GM12874 (cell line): Measurements from ENCODE around the gene RASSF7.

Source experiments
- CTCF ChIP-seq: IDR thresholded peaks from 2 replicates; pipeline ENCODE4 v1.5.1; 2011; ENCODE audit warnings: low read depth, mild to moderate bottlenecking, control low read depth, low read length, moderate library complexity; ENCODE audit not compliant: insufficient read depth

Gene RASSF7

GRCh38 chr11:590997-591396 is 30.2 kb downstream of the RASSF7 start:
- TF ChIP-seq CTCF: no peak

- TF ChIP-seq CTCF: no peak
Observed at GRCh38 chr11:592501-592900, 31.7 kb downstream of the RASSF7 start.

- no peak for TF ChIP-seq CTCF
Observed at GRCh38 chr11:592918-593317, 32.1 kb downstream of the RASSF7 start.

- TF ChIP-seq CTCF: no peak
Observed at GRCh38 chr11:593347-593746, 32.6 kb downstream of the RASSF7 start.

- TF ChIP-seq CTCF: no peak
Observed at GRCh38 chr11:595400-595799, 34.6 kb downstream of the RASSF7 start.

GRCh38 chr11:596374-596773 is 35.6 kb downstream of the RASSF7 start:
- no peak for TF ChIP-seq CTCF

- peak; percentile 46 for TF ChIP-seq CTCF
Observed at GRCh38 chr11:597166-597725, 36.5 kb downstream of the RASSF7 start.
